AG04450 (cell line): Measurements from ENCODE around the gene UQCC3. TPM values are rescaled to one million over a fixed set of nuclear protein-coding genes. Genes with fewer than 3 reads are reported as not detected.

Experiments used
- CTCF ChIA-PET: fragments of 300-600, 350-600 bp; formaldehyde crosslinking; extraction: SDS; loops from one replicate; lab custom pipeline; 2022; ENCODE audit warnings: antibody characterized with exemption, inconsistent platforms; lab: Charles Lee
- POLR2A ChIA-PET: fragments of 350-600 bp; formaldehyde crosslinking; extraction: SDS; loops from one replicate; lab custom pipeline; 2021; ENCODE audit warnings: antibody characterized with exemption, inconsistent platforms; lab: Yijun Ruan, JAX
- DNase-seq: peaks from one replicate; pipeline ENCODE4 v3.0.0-alpha.2; 2011; ENCODE audit warnings: low read depth, low spot score
- H3K27ac ChIP-seq: one replicate; pipeline ENCODE4 v1.5.1; 2012; ENCODE audit warnings: low read depth, low read length, control low read depth
- H3K27me3 ChIP-seq: one replicate; pipeline ENCODE4 v1.6.0; 2012; ENCODE audit warnings: low read length; ENCODE audit not compliant: control insufficient read depth, insufficient read depth
- H3K4me3 ChIP-seq: 2 replicates; pipeline ENCODE4 v1.5.1; 2011; ENCODE audit warnings: mild to moderate bottlenecking, low read depth, low read length, control low read depth
- H3K9me3 ChIP-seq: 2 replicates; pipeline ENCODE4 v1.5.1; 2012; ENCODE audit warnings: low read length; ENCODE audit not compliant: control insufficient read depth, insufficient read depth
- polyA plus RNA-seq: library from polyadenylated mRNA; depleted of rRNA; stranded (reverse); fragments of >200 nt; gene quantifications from 2 replicates; pipeline ENCODE4 v1.2.3, GENCODE V29; 2011
- TF ChIP-seq, protein P1 (sequence below): IDR thresholded peaks from 2 replicates; pipeline ENCODE4 v1.5.1; 2011; ENCODE audit warnings: low read depth, low read length, control low read depth, inconsistent platforms

The UQCC3 gene
- polyA plus RNA-seq, 1 experiment, result 6.2 TPM

GRCh38 chr11:62644220-62644619, 27.3 kb upstream of the UQCC3 start:
- TF ChIP-seq, protein P1, sequence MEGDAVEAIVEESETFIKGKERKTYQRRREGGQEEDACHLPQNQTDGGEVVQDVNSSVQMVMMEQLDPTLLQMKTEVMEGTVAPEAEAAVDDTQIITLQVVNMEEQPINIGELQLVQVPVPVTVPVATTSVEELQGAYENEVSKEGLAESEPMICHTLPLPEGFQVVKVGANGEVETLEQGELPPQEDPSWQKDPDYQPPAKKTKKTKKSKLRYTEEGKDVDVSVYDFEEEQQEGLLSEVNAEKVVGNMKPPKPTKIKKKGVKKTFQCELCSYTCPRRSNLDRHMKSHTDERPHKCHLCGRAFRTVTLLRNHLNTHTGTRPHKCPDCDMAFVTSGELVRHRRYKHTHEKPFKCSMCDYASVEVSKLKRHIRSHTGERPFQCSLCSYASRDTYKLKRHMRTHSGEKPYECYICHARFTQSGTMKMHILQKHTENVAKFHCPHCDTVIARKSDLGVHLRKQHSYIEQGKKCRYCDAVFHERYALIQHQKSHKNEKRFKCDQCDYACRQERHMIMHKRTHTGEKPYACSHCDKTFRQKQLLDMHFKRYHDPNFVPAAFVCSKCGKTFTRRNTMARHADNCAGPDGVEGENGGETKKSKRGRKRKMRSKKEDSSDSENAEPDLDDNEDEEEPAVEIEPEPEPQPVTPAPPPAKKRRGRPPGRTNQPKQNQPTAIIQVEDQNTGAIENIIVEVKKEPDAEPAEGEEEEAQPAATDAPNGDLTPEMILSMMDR, result no peak
- H3K4me3 ChIP-seq, result no peak overlapping the region
- no peak overlapping the region for H3K27ac ChIP-seq
- POLR2A ChIA-PET, result interaction anchor here (0.7 to 0.8 kb wide), 2 partner anchors 9 to 21 kb away, joined by 3 to 5 read pairs; partner anchors contain the start of genes C11orf98, CSKMT and INTS5
- CTCF ChIA-PET, result no interaction called here
- DNase-seq, result no peak
- H3K9me3 ChIP-seq, result peaks cover 6% of the 10 kb centered on the region; the same call in 1 of the 2 replicates
- no peaks in the 10 kb centered on the region for H3K27me3 ChIP-seq

DNA sequence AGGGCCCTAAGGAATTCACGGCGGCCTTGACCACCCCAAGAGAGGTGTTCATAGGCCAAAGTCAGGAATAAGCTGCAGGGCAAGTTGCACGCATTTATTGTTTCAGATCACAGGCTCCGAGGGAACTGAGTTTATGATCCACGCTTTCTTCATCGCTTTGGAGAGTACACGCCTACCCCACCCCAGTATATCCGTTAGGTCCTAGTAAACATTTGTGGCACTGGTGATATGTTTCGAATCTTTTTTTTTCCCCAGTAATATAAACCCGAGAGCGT, 25.9 kb upstream of the UQCC3 start:
- H3K4me3 ChIP-seq, result peak overlapping the region; percentile 93
- ChIA-PET POLR2A (interaction anchor here (0.8 to 2.0 kb wide), 6 partner anchors 19 to 72 kb away, joined by 3 to 33 read pairs (median 5); partner anchors contain the start of genes B3GAT3, C11orf98, CSKMT and EEF1G), CTCF (interaction anchor here (0.9 kb wide), 1 partner anchor 251 kb away, joined by 3 read pairs; no protein-coding TSS in a partner anchor)
- DNase-seq, result no peak
- H3K27me3 ChIP-seq, result no peaks in the 10 kb centered on the region
- H3K9me3 ChIP-seq, result peaks cover 6% of the 10 kb centered on the region; the same call in 1 of the 2 replicates
- peak overlapping the region; percentile 94 for H3K27ac ChIP-seq
- TF ChIP-seq, protein P1, result no peak

- CTCF ChIA-PET, result interaction anchor here (0.7 to 1.6 kb wide), 3 partner anchors 19 to 252 kb away, joined by 3 to 9 read pairs (median 3); partner anchors contain the start of genes C11orf98 and CSKMT
- DNase-seq, result peak; percentile 93
These were observed 25.3 kb upstream of the UQCC3 start, which contains the start of gene GANAB for GRCh38 chr11:62645946-62646824. Gene GANAB, minus strand, starts transcription at chr11:62646613. Its CDS starts 14 bp downstream, at chr11:62646599.

GRCh38 chr11:62646825-62647608, 24.5 kb upstream of the UQCC3 start:
- Histone ChIP-seq H3K27ac (peak overlapping the region; percentile 47), H3K9me3 (peaks cover 6% of the 10 kb centered on the region; the same call in 1 of the 2 replicates), H3K27me3 (no peaks in the 10 kb centered on the region), H3K4me3 (peak overlapping the region; percentile 15; the same call in 1 of the 2 replicates)
- ChIA-PET POLR2A (interaction anchor here (0.6 to 10.2 kb wide), 12 partner anchors 17 to 227 kb away, joined by 3 to 150 read pairs (median 4); partner anchors contain the start of genes B3GAT3, C11orf98, CSKMT and MTA2), CTCF (interaction anchor here (0.7 to 1.6 kb wide), 2 partner anchors 18 to 148 kb away, joined by 3 to 9 read pairs; partner anchors contain the start of genes C11orf98 and CSKMT)
- no peak for DNase-seq
- TF ChIP-seq, protein P1, result no peak

More at GRCh38 chr11:62645946-62646824, 25.3 kb upstream of the UQCC3 start, which contains the start of gene GANAB:
- Histone ChIP-seq H3K9me3 (peaks cover 6% of the 10 kb centered on the region; the same call in 1 of the 2 replicates), H3K27me3 (no peaks in the 10 kb centered on the region), H3K27ac (peak within 1 kb of the TSS; percentile 94), H3K4me3 (peak within 1 kb of the TSS; percentile 93)
- POLR2A ChIA-PET, result interaction anchor here (0.6 to 2.0 kb wide), 13 partner anchors 16 to 228 kb away, joined by 3 to 33 read pairs (median 4); partner anchors contain the start of genes B3GAT3, C11orf98, CSKMT and EEF1G
- TF ChIP-seq, protein P1, result no peak
